HepG2 (cell line): ENCODE data around the gene ZNF91. TPM values are rescaled to one million over a fixed set of nuclear protein-coding genes. Genes with fewer than 3 reads are reported as not detected.
A peak's percentile ranks its signal among the peaks of the same experiment; 100 is the strongest.

ENCODE experiments used
- CHD2 ChIP-seq: IDR thresholded peaks from 2 replicates; pipeline ENCODE4 v1.6.1; 2011; ENCODE audit warnings: low read depth, low read length, improper control_type of control experiment
- ELF1 ChIP-seq: sonication (generic); formaldehyde crosslinking; IDR thresholded peaks from 2 replicates; pipeline ENCODE4 v1.4.0; 2020; ENCODE audit warnings: missing genetic modification reagents
- MTA3 ChIP-seq: sonication (generic); formaldehyde crosslinking; IDR thresholded peaks from 2 replicates; pipeline ENCODE4 v1.4.0; 2020; ENCODE audit warnings: missing genetic modification reagents
- NFE2L1 ChIP-seq: sonication (generic); formaldehyde crosslinking; IDR thresholded peaks from 2 replicates; pipeline ENCODE4 v1.4.0; 2020; ENCODE audit warnings: missing genetic modification reagents, mild to moderate bottlenecking, borderline replicate concordance
- SMARCE1 ChIP-seq: fragments of 450-650 bp; IDR thresholded peaks from 2 replicates; pipeline ENCODE4 v1.6.1; 2017; ENCODE audit warnings: borderline replicate concordance
- SRF ChIP-seq: IDR thresholded peaks from 2 replicates; pipeline ENCODE4 v1.6.1; 2011; ENCODE audit warnings: mild to moderate bottlenecking, low read depth, low read length, moderate library complexity
- TEAD3 ChIP-seq: optimal IDR thresholded peaks from 2 replicates; pipeline ENCODE3; 2016; ENCODE audit warnings: borderline replicate concordance
- TP53 ChIP-seq: sonication (generic); formaldehyde crosslinking; conservative IDR thresholded peaks from 2 replicates; pipeline ENCODE4 v1.4.0; 2020; ENCODE audit warnings: missing genetic modification reagents
- ZBTB38 ChIP-seq: sonication (generic); formaldehyde crosslinking; IDR thresholded peaks from 2 replicates; pipeline ENCODE4 v1.5.1; 2020; ENCODE audit warnings: mild to moderate bottlenecking, missing genetic modification reagents
- ZSCAN20 ChIP-seq: sonication (generic); formaldehyde crosslinking; IDR thresholded peaks from 2 replicates; pipeline ENCODE4 v1.4.0; 2020; ENCODE audit warnings: missing genetic modification reagents, mild to moderate bottlenecking, borderline replicate concordance
- polyA plus RNA-seq, 8 experiments: library from polyadenylated mRNA; depleted of rRNA in 3 of 8; stranded (reverse) in 7 of 8; unstranded in 1 of 8; fragments of >200 nt; fragmentation: Illumina TruSeq in 4 of 8; extraction: Trizol in 4 of 8; gene quantifications; 2 replicates each; pipeline versions ENCODE4 v1.2.1 to v1.2.3, GENCODE V29; 2011 to 2016; ENCODE audit warnings: low read depth in 4 of 8, missing spikeins in 1 of 8, mixed read lengths in 1 of 8; ENCODE audit not compliant: insufficient read depth in 1 of 8
- total RNA-seq, 5 experiments: library from RNA; depleted of rRNA; stranded (reverse); fragments of >200 nt; fragmentation: Illumina TruSeq; extraction: Trizol; gene quantifications; 2 replicates each; pipeline ENCODE4 v1.2.3, GENCODE V29; 2016; ENCODE audit warnings: low read depth in 1 of 5
- TF ChIP-seq, protein P1 (sequence below): sonication (generic); formaldehyde crosslinking; IDR thresholded peaks from 2 replicates; pipeline ENCODE4 v1.8.1; 2022; ENCODE audit warnings: low read depth, mild to moderate bottlenecking, missing genetic modification reagents
- TF ChIP-seq, protein P2 (sequence below), 2 experiments: sonication (generic) in 1 of 2; formaldehyde crosslinking in 1 of 2; IDR thresholded peaks; 2 replicates each; pipeline versions ENCODE4 v1.4.0 to v1.6.1; 2018 to 2020; ENCODE audit warnings: missing genetic modification reagents in 2 of 2, borderline replicate concordance in 1 of 2, low read depth in 1 of 2, mild to moderate bottlenecking in 1 of 2, missing biosample characterization in 1 of 2
- TF ChIP-seq, protein P3 (sequence below): sonication (generic); formaldehyde crosslinking; IDR thresholded peaks from 2 replicates; pipeline ENCODE4 v1.4.0; 2020; ENCODE audit warnings: mild to moderate bottlenecking, missing genetic modification reagents

Gene ZNF91
- total and polyA plus RNA-seq, 2 of the 13 experiments (the other 11 are each of a cell fraction or from before 2014, with no cell fraction given): 19.4 to 21.5 TPM

DNA sequence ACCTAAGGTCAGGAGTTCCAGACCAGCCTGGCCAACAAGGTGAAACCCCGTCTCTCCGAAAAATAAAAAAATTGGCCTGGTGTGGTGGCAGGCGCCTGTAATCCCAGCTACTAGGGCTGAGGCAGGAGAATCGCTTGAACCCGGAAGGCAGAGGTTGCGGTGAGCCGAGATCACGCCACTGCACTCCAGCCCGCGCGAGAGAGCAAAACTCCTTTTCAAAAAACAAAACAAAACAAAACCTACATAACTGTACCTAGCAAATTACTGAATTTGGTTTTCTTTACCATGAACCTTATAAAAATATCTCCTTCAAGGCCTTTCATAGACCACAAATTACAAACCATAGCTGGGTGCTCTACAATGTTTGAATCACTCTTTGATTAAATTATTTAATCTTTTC is 760 bp downstream of the ZNF91 start (continued):
- TF ChIP-seq TEAD3 (CRISPR knock-in tag) (no peak), MTA3 (CRISPR knock-in tag) (no peak), SMARCE1 (no peak), ZBTB38 (CRISPR knock-in tag) (no peak), ELF1 (CRISPR knock-in tag) (peak; percentile 66), CHD2 (peak; percentile 82), NFE2L1 (no peak), TP53 (CRISPR knock-in tag) (no peak), SRF (no peak), ZSCAN20 (CRISPR knock-in tag) (no peak)
- TF ChIP-seq, protein P1, sequence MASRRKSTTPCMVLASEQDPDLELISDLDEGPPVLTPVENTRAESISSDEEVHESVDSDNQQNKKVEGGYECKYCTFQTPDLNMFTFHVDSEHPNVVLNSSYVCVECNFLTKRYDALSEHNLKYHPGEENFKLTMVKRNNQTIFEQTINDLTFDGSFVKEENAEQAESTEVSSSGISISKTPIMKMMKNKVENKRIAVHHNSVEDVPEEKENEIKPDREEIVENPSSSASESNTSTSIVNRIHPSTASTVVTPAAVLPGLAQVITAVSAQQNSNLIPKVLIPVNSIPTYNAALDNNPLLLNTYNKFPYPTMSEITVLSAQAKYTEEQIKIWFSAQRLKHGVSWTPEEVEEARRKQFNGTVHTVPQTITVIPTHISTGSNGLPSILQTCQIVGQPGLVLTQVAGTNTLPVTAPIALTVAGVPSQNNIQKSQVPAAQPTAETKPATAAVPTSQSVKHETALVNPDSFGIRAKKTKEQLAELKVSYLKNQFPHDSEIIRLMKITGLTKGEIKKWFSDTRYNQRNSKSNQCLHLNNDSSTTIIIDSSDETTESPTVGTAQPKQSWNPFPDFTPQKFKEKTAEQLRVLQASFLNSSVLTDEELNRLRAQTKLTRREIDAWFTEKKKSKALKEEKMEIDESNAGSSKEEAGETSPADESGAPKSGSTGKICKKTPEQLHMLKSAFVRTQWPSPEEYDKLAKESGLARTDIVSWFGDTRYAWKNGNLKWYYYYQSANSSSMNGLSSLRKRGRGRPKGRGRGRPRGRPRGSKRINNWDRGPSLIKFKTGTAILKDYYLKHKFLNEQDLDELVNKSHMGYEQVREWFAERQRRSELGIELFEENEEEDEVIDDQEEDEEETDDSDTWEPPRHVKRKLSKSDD (CRISPR knock-in tag): no peak
- TF ChIP-seq, protein P2, sequence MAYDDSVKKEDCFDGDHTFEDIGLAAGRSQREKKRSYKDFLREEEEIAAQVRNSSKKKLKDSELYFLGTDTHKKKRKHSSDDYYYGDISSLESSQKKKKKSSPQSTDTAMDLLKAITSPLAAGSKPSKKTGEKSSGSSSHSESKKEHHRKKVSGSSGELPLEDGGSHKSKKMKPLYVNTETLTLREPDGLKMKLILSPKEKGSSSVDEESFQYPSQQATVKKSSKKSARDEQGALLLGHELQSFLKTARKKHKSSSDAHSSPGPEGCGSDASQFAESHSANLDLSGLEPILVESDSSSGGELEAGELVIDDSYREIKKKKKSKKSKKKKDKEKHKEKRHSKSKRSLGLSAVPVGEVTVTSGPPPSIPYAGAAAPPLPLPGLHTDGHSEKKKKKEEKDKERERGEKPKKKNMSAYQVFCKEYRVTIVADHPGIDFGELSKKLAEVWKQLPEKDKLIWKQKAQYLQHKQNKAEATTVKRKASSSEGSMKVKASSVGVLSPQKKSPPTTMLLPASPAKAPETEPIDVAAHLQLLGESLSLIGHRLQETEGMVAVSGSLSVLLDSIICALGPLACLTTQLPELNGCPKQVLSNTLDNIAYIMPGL (CRISPR knock-in tag; IDR thresholded peaks at IDR 0.05; ENCODE audit: borderline replicate concordance in 1 of 2, low read depth in 1 of 2): no peak
- TF ChIP-seq, protein P3, sequence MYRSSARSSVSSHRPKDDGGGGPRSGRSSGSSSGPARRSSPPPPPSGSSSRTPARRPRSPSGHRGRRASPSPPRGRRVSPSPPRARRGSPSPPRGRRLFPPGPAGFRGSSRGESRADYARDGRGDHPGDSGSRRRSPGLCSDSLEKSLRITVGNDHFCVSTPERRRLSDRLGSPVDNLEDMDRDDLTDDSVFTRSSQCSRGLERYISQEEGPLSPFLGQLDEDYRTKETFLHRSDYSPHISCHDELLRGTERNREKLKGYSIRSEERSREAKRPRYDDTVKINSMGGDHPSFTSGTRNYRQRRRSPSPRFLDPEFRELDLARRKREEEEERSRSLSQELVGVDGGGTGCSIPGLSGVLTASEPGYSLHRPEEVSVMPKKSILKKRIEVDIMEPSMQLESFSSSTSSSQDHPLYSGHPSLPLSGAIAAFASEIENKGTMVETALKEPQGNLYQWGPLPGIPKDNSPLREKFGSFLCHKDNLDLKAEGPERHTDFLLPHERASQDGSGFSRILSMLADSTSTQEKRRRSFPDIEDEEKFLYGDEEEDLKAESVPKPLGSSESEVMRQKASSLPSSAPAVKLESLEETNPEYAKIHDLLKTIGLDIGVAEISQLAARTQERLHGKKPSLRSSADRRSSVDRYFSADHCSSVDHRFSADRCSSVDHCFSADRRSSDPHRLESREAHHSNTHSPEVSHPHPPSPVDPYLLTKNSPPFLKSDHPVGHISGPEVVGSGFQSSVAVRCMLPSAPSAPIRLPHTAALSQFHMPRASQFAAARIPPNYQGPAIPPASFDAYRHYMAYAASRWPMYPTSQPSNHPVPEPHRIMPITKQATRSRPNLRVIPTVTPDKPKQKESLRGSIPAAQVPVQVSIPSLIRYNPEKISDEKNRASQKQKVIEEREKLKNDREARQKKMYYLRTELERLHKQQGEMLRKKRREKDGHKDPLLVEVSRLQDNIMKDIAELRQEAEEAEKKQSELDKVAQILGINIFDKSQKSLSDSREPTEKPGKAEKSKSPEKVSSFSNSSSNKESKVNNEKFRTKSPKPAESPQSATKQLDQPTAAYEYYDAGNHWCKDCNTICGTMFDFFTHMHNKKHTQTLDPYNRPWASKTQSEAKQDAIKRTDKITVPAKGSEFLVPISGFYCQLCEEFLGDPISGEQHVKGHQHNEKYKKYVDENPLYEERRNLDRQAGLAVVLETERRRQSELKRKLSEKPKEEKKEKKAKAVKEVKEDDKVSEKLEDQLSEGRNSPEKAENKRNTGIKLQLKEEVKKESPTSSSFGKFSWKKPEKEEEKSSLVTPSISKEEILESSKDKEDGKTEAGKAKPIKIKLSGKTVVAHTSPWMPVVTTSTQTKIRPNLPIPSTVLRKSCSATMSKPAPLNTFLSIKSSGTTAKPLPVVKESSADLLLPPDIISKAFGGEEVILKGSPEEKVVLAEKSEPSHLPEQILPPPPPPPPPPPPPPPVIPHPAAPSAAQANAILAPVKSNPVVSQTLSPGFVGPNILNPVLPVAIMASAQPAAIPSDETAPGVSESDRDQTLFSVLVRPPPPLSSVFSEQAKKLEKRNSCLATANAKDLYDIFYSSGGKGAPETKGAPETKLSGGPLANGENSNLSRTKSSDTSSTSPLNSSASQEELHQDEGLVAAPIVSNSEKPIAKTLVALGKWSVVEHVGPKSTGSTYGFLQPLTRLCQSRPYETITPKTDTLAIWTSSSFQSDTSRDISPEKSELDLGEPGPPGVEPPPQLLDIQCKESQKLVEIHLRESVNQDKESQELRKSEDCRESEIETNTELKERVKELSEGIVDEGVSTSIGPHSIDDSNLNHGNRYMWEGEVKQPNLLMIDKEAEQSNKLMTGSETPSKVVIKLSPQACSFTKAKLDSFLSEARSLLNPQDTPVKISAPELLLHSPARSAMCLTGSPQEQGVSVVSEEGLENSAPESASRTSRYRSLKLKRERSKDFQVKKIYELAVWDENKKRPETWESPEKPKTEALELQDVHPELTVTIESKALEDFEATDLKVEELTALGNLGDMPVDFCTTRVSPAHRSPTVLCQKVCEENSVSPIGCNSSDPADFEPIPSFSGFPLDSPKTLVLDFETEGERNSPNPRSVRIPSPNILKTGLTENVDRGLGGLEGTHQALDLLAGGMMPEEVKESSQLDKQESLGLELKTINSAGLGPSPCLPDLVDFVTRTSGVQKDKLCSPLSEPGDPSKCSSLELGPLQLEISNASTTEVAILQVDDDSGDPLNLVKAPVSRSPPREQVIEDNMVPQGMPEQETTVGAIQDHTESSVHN (CRISPR knock-in tag): no peak
